HepG2 (cell line): ENCODE measurements around the gene TALDO1. TPM values are rescaled to one million over a fixed set of nuclear protein-coding genes. Genes with fewer than 3 reads are reported as not detected.
A peak's percentile ranks its signal among the peaks of the same experiment; 100 is the strongest.

ENCODE experiments used
- ATAC-seq: fragments of 200-7000 bp; cut with Tn5 transposase; 3 replicates; pipeline ENCODE4 v1.9.1; 2020; ENCODE audit warnings: mild to moderate bottlenecking, moderate library complexity
- BruUV-seq: library from RNA; stranded (reverse); fragments of 400-500 nt; replicated peaks from 2 replicates; lab custom pipeline; 2021; lab: Mats Ljungman, UMichigan
- CTCF ChIA-PET: fragments of 300-600 bp; formaldehyde crosslinking; extraction: SDS; loops from one replicate; lab custom pipeline; 2021; ENCODE audit warnings: low total read pairs, inconsistent platforms, low intra/inter-chr PET ratio; lab: Yijun Ruan, JAX
- POLR2A ChIA-PET: fragments of 350-600 bp; sonication (Branson Sonifier 250); formaldehyde crosslinking; loops from one replicate; lab custom pipeline; 2020; ENCODE audit warnings: antibody characterized with exemption, inconsistent platforms; lab: Yijun Ruan, JAX
- DNase-seq: peaks from one replicate; pipeline ENCODE4 v3.0.0-alpha.2; 2015; ENCODE audit warnings: low spot score
- FAIRE-seq: peaks from 3 replicates; lab custom pipeline; 2011; peaks lifted over from hg19 to GRCh38; lab: Jason Lieb, UNC
- H2AFZ ChIP-seq: one replicate; pipeline ENCODE4 v1.6.1; 2011; ENCODE audit warnings: low read length, inconsistent platforms
- H3K27ac ChIP-seq: fragments of 300-600 bp; 3 replicates; pipeline ENCODE4 v1.8.0; 2011; ENCODE audit warnings: mixed run types, mild to moderate bottlenecking, mixed read lengths, low read length, inconsistent platforms; ENCODE audit not compliant: insufficient read depth; ENCODE audit errors: extremely low read length
- H3K27me3 ChIP-seq, 2 experiments: fragments of 200-600 bp in 1 of 2; 2 replicates in 1 of 2; 3 replicates in 1 of 2; pipeline versions ENCODE4 v1.6.0 to v1.8.0; 2011; ENCODE audit warnings: low read length in 2 of 2, mild to moderate bottlenecking in 2 of 2, moderate library complexity in 2 of 2, inconsistent platforms in 1 of 2; ENCODE audit not compliant: insufficient read depth in 2 of 2, control insufficient read depth in 1 of 2
- H3K36me3 ChIP-seq, 2 experiments: fragments of 200-600 bp in 1 of 2; replicated peaks in 1 of 2; 2 replicates in 1 of 2; 3 replicates in 1 of 2; pipeline versions ENCODE4 v1.5.1 to v1.8.0; 2011; ENCODE audit warnings: low read length in 2 of 2, inconsistent platforms in 1 of 2; ENCODE audit not compliant: insufficient read depth in 2 of 2, control insufficient read depth in 1 of 2
- H3K4me1 ChIP-seq: 2 replicates; pipeline ENCODE4 v1.5.1; 2012; ENCODE audit warnings: low read length, inconsistent platforms; ENCODE audit not compliant: insufficient read depth
- H3K4me2 ChIP-seq: 2 replicates; pipeline ENCODE4 v1.6.0; 2011; ENCODE audit warnings: low read depth, low read length, inconsistent platforms
- H3K4me3 ChIP-seq, 3 experiments: fragments of 200-600 bp in 1 of 3; sonication (generic), shearing (Covaris generic) in 1 of 3; replicated peaks in 1 of 3; 2 replicates each; pipeline ENCODE4 v1.5.1; 2011 to 2016; ENCODE audit warnings: low read length in 3 of 3, inconsistent platforms in 2 of 3, low read depth in 2 of 3, mild to moderate bottlenecking in 2 of 3, control low read depth in 1 of 3, mixed read lengths in 1 of 3; ENCODE audit not compliant: insufficient read depth in 1 of 3
- H3K79me2 ChIP-seq: one replicate; pipeline ENCODE4 v1.6.1; 2011; ENCODE audit warnings: low read length, inconsistent platforms; ENCODE audit not compliant: insufficient read depth
- H3K9ac ChIP-seq: 2 replicates; pipeline ENCODE4 v1.6.0; 2011; ENCODE audit warnings: mild to moderate bottlenecking, low read depth, low read length, inconsistent platforms; ENCODE audit not compliant: insufficient read depth
- H3K9me3 ChIP-seq: 2 replicates; pipeline ENCODE4 v1.5.1; 2012; ENCODE audit warnings: mild to moderate bottlenecking, low read length
- H4K20me1 ChIP-seq: 2 replicates; pipeline ENCODE4 v1.6.0; 2011; ENCODE audit warnings: inconsistent platforms, mild to moderate bottlenecking, low read length, moderate library complexity; ENCODE audit not compliant: insufficient read depth
- AGO2 ChIP-seq: fragments of 200-400 bp; formaldehyde crosslinking; optimal IDR thresholded peaks from 2 replicates; pipeline ENCODE3; 2017; ENCODE audit warnings: mild to moderate bottlenecking, low read depth, low read length, moderate library complexity
- ATAD3A ChIP-seq: sonication (generic); formaldehyde crosslinking; IDR thresholded peaks from 2 replicates; pipeline ENCODE4 v1.4.0; 2020; ENCODE audit warnings: missing genetic modification reagents
- EZH2 ChIP-seq: conservative IDR thresholded peaks from 2 replicates; pipeline ENCODE4 v1.6.1; 2012; ENCODE audit warnings: mild to moderate bottlenecking, low read depth, low read length, moderate library complexity
- GPN1 ChIP-seq: sonication (generic); formaldehyde crosslinking; IDR thresholded peaks from 2 replicates; pipeline ENCODE4 v1.5.1; 2020; ENCODE audit warnings: missing genetic modification reagents, borderline replicate concordance
- HOXA3 ChIP-seq: sonication (generic); formaldehyde crosslinking; IDR thresholded peaks from 2 replicates; pipeline ENCODE4 v1.5.0; 2020; ENCODE audit warnings: missing genetic modification reagents
- RBFOX2 ChIP-seq: fragments of 200-400 bp; formaldehyde crosslinking; IDR thresholded peaks from 2 replicates; pipeline ENCODE4 v1.6.1; 2017; ENCODE audit warnings: low read depth, mild to moderate bottlenecking, low read length
- ZNF678 ChIP-seq: sonication (generic); formaldehyde crosslinking; IDR thresholded peaks from 2 replicates; pipeline ENCODE4 v1.4.0; 2020; ENCODE audit warnings: mild to moderate bottlenecking, missing genetic modification reagents
- whole genome bisulfite sequencing: methylation state at CpG from one replicate; pipeline ENCODE4 v1.1.6; 2017; ENCODE audit warnings: low lambda C conversion rate; 5-methylcytosine and 5-hydroxymethylcytosine counted together
- in situ Hi-C: cut with HindIII; loops from 2 replicates; pipeline ENCODE4 v1.10.0; 2017; ENCODE audit warnings: low pct_unique_long_range_greater_than_20kb; ENCODE audit not compliant: extremely low pct_ligation_motif_present
- intact Hi-C: fragments of 100-400 bp; cut with micrococcal nuclease; formaldehyde crosslinking; loops from one replicate; pipeline ENCODE4 v1.10.0; 2022; ENCODE audit not compliant: unreplicated experiment
- polyA plus RNA-seq, 8 experiments: library from polyadenylated mRNA; depleted of rRNA in 3 of 8; stranded (reverse) in 7 of 8; unstranded in 1 of 8; fragments of >200 nt; fragmentation: Illumina TruSeq in 4 of 8; extraction: Trizol in 4 of 8; gene quantifications; 2 replicates each; pipeline versions ENCODE4 v1.2.1 to v1.2.3, GENCODE V29; 2011 to 2016; ENCODE audit warnings: low read depth in 4 of 8, missing spikeins in 1 of 8, mixed read lengths in 1 of 8; ENCODE audit not compliant: insufficient read depth in 1 of 8
- total RNA-seq, 5 experiments: library from RNA; depleted of rRNA; stranded (reverse); fragments of >200 nt; fragmentation: Illumina TruSeq; extraction: Trizol; gene quantifications; 2 replicates each; pipeline ENCODE4 v1.2.3, GENCODE V29; 2016; ENCODE audit warnings: low read depth in 1 of 5

The TALDO1 gene
- total and polyA plus RNA-seq, 2 of the 13 experiments (the other 11 are each of a cell fraction or from before 2014, with no cell fraction given) = 107 to 240 TPM

- ChIA-PET CTCF (no interaction called here), POLR2A (interaction anchor here (0.7 to 12.6 kb wide), 4 partner anchors 9 to 25 kb away, joined by 3 to 203 read pairs (median 13); partner anchors contain the start of genes DEAF1, EPS8L2 and TMEM80)
- Histone ChIP-seq H3K4me2 (no peak overlapping the region), H3K4me1 (0 out of 2 replicates have a peak, but pooled peaks cover 10% of the 10 kb centered on the region), H4K20me1 (peaks cover 12% of the 10 kb centered on the region; the same call in 1 of the 2 replicates), H2AFZ (no peak overlapping the region), H3K4me3 (no peak overlapping the region), H3K9ac (no peak overlapping the region), H3K27me3 (no peaks in the 10 kb centered on the region), H3K9me3 (no peaks in the 10 kb centered on the region), H3K27ac (no peak overlapping the region), H3K79me2 (peaks cover 12% of the 10 kb centered on the region), H3K36me3 (peaks cover 25 to 55% of the 10 kb centered on the region in 2 experiments)
- DNase-seq (no peak), FAIRE-seq (no peak), ATAC-seq (no peak)
- in situ Hi-C loops = no loop called here
- peak; percentile 48; the same call in 1 of the 2 replicates for TF ChIP-seq RBFOX2
- peak; percentile 6 for TF ChIP-seq AGO2
- TF ChIP-seq ZNF678 (CRISPR knock-in tag) = no peak
- 0 out of 2 replicates have a peak, but pooled peaks have one; percentile 11 for TF ChIP-seq HOXA3 (CRISPR knock-in tag)
- WGBS = 97% methylated on average over 42 of the region's 53 CpGs
- BruUV-seq = no TSS peak
- intact Hi-C loops = no loop called here
Measured at GRCh38 chr11:720642-721246, 26.5 kb upstream of the TALDO1 start.

- intact Hi-C loops (no loop called here), in situ Hi-C loops (no loop called here)
- ATAC-seq (no peak), FAIRE-seq (no peak), DNase-seq (no peak)
- POLR2A ChIA-PET = interaction anchor here (1.3 to 12.6 kb wide), 3 partner anchors 10 to 25 kb away, joined by 4 to 203 read pairs (median 22); partner anchors contain the start of genes DEAF1, EPS8L2 and TMEM80
- no peak overlapping the region for H3K27ac ChIP-seq
- no peak overlapping the region for H3K4me3 ChIP-seq
- WGBS = 96% methylated on average over 11 of the region's 28 CpGs
- BruUV-seq = TSS peak; percentile 39
- peaks cover 25 to 55% of the 10 kb centered on the region in 2 experiments for H3K36me3 ChIP-seq
- H3K4me1 ChIP-seq = 0 out of 2 replicates have a peak, but pooled peaks cover 10% of the 10 kb centered on the region
- H3K9me3 ChIP-seq = no peaks in the 10 kb centered on the region
- no peak overlapping the region for H3K9ac ChIP-seq
- CTCF ChIA-PET = no interaction called here
- H3K27me3 ChIP-seq = no peaks in the 10 kb centered on the region
- H2AFZ ChIP-seq = no peak overlapping the region
- peaks cover 12% of the 10 kb centered on the region; the same call in 1 of the 2 replicates for H4K20me1 ChIP-seq
- H3K79me2 ChIP-seq = peaks cover 11% of the 10 kb centered on the region
- TF ChIP-seq EZH2 (no peak), AGO2 (peak; percentile 68), ATAD3A (no peak), GPN1 (no peak)
- H3K4me2 ChIP-seq = no peak overlapping the region
Measured at GRCh38 chr11:721247-721740, 26.0 kb upstream of the TALDO1 start.
